ENCODE results near the gene SDSL.
A peak's percentile ranks its signal among the peaks of the same experiment; 100 is the strongest.

The SDSL gene

GRCh38 chr12:113445544-113446171, 23.5 kb downstream of the SDSL start:
- FAIRE-seq (no peak), DNase-seq (ENCODE audit: low spot score) (no peak)

DNA sequence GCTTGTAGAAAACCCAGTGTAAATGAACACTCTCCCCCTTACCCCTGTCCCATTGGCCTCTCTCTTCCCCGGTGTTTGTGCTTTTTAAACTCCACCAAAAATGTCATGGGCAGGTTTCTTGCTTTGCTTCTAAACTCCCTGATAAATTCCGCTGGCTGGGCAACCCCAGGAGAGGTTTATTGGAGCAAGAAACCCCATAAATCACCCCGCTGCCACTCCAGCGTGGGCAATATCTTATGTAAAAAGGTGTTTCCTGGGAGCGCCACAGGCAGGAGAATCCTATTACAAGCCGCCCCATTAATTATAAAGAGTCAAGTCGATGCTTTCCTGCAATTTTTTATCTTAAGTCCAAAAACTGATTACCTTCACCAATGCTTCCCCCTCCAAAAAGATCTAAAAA, 26.7 kb downstream of the SDSL start:
- DNase-seq (ENCODE audit: low spot score) = no peak
- FAIRE-seq = no peak

DNA sequence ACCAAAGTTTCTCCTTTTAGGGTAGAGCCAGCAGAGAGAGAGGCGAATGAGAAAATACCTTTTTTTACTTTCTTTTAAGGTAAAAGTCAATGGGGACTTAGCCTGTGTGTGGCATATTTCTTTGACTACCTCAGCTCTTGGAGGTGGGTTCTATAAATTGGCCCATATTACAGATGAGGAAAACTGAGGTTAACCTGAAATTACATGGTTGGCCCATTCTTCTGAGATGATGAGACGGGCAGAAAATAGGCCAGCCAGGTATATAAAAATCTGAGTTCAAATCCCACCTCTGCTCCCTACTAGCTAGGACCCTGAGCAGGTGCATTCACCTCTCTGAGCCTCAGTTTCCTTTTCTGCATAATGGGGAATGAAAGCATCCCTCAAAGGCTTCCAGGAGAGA, 27.1 kb downstream of the SDSL start:
- FAIRE-seq (no peak), DNase-seq (ENCODE audit: low spot score) (no peak)

DNA sequence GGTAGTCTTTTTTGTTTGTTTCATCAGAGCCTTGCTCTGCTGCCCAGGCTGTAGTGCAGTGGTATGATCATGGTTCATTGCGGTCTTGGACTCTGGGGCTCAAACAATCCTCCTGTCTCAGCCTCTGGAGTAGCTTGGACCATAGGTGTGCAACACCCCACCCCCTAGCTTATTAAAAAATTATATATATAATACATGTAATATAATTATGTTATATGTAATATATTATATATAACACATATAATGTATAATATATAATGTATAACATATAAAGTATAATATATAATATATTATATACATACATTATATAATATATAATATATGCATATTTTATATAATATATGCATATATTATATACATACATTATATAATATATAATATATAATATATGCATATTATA, 27.7 kb downstream of the SDSL start:
- DNase-seq (ENCODE audit: low spot score) (no peak), FAIRE-seq (no peak)

GRCh38 chr12:113452458-113452857, 30.3 kb downstream of the SDSL start:
- no peak for FAIRE-seq
- DNase-seq (ENCODE audit: low spot score) = no peak

GRCh38 chr12:113453330-113453729, 31.1 kb downstream of the SDSL start:
- DNase-seq (ENCODE audit: low spot score) (no peak), FAIRE-seq (no peak)

DNA sequence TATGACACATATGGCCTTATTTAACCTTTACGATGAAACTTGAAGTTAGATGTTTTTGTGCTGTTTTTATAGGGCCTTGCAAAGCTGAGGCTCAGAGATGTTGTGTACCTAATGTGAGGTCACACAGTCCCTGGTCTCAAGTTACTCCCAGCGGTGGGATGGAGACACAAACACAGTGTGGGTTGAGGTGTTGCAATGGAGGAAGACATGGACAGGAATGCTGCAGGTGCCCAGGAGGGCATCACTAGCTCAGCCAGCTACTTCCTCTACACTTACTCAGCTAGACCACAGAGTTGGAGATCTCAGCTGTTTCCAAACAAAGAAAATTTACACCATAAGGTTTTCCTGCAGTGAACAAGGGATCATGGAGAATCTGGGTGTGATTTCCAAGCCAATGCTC, 34.0 kb downstream of the SDSL start:
- DNase-seq (ENCODE audit: low spot score) (no peak), FAIRE-seq (no peak)

DNA sequence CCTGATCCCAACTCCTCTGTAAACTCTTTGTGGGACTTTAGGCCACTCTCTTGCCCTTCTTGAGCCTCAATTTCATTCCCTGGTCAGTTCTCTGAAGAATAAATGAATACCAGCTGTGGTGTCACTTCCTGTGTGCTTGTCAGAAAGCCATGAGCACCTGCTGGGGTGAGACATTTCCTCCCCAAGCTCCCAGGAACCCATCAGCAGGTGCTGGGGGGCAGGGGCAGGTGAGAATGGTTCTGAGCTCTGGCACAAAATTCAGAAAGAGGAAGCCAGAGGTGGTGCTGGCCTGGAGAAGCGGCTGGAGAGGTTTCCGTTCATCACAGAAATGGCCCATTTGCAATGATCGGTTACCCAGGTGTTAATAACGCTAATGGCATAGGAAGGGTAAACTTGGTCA, 34.6 kb downstream of the SDSL start:
- no peak for FAIRE-seq
- no peak for DNase-seq (ENCODE audit: low spot score)

GRCh38 chr12:113457185-113457584, 35.0 kb downstream of the SDSL start:
- no peak for FAIRE-seq
- DNase-seq (ENCODE audit: low spot score) = no peak

- DNase-seq (ENCODE audit: low spot score) (no peak), FAIRE-seq (no peak)
These were observed 35.5 kb downstream of the SDSL start for GRCh38 chr12:113457710-113458109.

- FAIRE-seq (no peak), DNase-seq (ENCODE audit: low spot score) (no peak)
These were observed 37.8 kb downstream of the SDSL start for GRCh38 chr12:113459981-113460380.

- DNase-seq (ENCODE audit: low spot score) = peak; percentile 67
- no peak for FAIRE-seq
These were observed 39.5 kb downstream of the SDSL start for GRCh38 chr12:113461666-113462065.

DNA sequence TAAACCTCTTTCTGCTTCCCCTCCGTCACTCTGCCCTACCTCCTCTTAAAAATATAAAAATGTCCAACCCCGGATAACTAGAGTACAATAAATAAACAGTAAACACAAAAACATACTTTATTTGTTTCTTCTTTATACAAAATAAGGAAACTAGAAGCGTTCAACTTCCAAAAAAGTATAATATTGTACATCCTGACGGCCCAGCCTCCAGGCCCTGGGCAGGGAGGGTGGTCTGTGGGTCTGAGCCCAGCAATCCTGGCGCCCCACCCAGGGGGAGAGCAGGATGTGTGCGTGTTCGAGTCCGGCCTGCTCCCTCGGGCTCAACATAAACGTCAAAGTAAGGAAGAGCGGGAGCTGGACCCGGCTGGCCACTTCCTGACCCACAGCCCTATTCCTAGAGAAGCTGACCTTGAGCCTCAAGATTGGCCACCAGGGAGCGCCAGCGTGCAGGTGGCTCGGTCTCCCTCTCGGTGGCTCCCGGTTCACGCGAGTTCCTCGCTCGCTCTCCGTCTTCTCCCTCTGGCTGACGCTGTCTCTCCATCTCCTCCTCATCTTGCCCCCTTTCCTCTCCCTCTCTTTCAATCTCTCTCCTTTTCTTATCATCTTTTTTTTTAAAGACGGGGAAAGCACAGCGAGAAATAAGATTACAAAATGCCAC, 40.1 kb downstream of the SDSL start:
- DNase-seq (ENCODE audit: low spot score) = peak; percentile 84
- FAIRE-seq = no peak

GRCh38 chr12:113462998-113463745, 41.0 kb downstream of the SDSL start:
- FAIRE-seq = no peak
- DNase-seq (ENCODE audit: low spot score) = no peak

GRCh38 chr12:113463746-113464451, 41.7 kb downstream of the SDSL start:
- no peak for FAIRE-seq
- DNase-seq (ENCODE audit: low spot score) = no peak

DNA sequence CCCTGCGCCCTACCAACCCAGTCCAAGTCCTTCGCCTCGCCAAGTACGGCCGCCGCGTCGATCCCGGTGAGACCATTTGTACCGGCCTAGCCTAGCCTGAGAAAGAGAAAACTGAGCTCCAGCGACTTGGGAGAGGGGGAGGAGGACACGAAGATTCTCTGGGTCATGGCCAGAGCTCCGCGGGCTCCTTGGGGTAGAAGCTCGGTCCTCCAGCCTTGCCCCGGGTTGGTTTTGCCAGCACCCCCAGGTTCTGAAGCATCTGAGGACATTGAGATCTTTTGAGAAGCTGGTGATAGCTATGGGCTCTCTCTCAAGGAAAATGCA, 42.2 kb downstream of the SDSL start:
- DNase-seq (ENCODE audit: low spot score) (no peak), FAIRE-seq (no peak)

DNA sequence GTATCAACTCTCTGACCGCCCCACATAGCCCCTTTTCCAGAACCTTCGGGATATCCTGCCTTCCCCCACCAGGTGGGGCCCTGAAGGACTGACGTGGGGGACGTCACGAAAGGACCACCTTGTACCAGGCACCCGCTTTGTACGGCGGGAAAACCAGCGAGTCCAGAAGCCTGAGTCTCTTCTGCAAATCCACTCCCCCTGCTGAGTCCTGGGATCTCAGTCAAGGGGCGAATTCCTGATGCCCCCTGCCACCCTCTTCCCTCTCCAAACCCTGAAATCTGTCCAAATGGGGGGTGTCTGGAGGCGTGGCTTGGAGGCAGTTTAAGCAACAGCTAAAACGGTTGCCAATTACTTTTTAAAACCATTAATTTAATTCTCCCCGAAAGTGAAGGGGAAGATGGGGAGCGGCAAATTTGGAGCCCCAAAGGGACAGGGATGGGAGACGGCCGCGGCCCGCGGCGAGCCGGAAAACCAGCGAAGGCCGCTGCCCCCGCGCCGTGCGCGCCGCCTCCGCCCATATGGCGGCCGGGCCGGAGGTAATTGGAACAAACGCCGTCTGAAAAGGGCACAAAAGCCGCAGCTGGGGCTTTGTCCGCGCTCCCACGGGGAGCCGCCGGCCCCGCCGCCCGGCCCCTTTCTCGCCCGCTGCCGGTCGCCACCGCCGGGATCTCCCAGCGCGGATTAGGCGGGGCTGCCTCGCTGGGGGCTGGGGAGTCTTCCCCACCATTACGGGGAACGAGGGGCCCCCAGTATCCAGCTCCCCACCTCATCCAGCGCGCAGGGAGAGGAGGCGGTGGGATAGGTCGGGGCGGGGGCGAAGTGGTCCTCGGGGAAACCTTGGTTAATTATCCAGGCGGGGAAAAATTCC, 42.9 kb downstream of the SDSL start:
- no peak for FAIRE-seq
- no peak for DNase-seq (ENCODE audit: low spot score)

DNA sequence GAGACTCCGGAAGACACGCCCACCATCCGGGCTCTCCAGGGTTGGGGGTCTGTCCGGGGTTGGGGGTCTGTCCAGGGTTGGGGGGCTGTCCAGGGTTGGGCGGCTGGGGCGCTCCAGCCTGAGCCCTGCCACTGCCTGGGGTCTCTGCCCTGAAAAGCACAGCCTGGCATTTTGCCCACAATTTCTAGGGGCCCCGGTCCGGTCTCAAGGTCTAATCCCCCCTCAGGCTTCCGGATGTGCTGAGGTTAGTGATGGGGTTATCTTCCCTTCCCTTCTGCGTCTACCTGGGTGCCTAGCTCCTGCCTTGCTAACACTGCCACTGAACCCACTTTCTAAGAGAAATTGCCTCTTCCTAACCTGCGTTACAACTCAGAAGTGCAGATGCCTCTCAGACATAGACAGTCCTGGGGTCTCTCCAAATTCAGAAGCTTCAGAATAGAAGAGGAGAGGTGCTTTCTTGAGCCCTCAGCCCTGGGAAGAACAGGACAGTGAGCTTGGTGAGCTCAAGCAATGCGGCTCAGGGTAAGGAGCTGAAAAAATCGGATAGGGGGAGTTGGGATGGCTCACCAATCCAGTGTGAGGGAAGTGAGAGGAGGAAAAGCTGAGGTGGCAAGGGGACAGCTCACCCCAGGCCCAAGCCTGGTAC, 43.8 kb downstream of the SDSL start:
- no peak for DNase-seq (ENCODE audit: low spot score)
- no peak for FAIRE-seq

GRCh38 chr12:113466454-113467141, 44.4 kb downstream of the SDSL start:
- no peak for DNase-seq (ENCODE audit: low spot score)
- FAIRE-seq = peak; percentile 37

- DNase-seq (ENCODE audit: low spot score) = no peak
- no peak for FAIRE-seq
These were observed 44.9 kb downstream of the SDSL start for GRCh38 chr12:113467142-113467501.

Data from urothelium cell line (cell line).